ENCODE measurements around the gene NDE1.

GRCh38 chr16:15606518-15607220 lies 43.4 kb upstream of the NDE1 start:
- TF ChIP-seq CTCF (conservative IDR thresholded peaks at IDR 0.05 in 1 of 2, IDR thresholded peaks at IDR 0.05 in 1 of 2; ENCODE audit: low read depth in 1 of 2, low read length in 2 of 2) (no peak), EZH2 (IDR thresholded peaks at IDR 0.05; ENCODE audit: low read length, missing control alignments) (no peak)

Data from fibroblast of lung (primary cell).